ENCODE measurements around the gene RXRA.
A peak's percentile ranks its signal among the peaks of the same experiment; 100 is the strongest.

The RXRA gene

DNA sequence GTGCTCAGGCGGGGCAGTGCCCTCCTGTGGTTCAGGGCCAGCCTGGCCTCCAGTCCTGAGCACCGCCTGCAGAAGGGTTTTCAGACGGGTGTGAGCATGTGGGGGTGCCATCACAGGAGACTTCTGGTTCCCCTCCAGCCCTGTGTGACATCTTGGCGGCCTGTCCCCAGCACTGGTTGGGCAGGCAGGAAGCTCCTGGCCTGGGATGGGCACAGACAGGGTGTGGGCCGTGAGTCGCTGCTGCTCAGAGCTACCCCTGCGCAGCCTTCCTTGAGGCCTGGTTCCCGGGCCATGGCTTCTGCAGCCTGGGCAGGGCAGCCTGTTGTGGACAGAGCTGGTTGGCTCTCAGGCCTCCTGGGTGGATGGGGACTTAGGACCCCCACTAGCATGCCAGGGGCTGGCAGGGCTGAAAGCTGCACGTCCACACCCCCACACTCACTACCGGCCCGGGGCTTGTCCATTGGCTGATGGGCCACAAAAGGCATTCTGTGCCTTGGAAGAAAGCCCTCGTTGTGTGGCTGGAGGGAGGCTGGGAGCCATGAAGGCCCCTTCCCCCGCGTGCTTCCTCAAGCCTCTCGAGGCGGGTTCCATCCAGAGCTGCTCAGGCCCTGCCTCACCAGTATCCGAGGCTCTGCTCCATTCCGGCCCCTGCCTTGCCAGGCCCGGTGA lies 58.7 kb downstream of the RXRA start:
- peak; percentile 49 for DNase-seq

DNA sequence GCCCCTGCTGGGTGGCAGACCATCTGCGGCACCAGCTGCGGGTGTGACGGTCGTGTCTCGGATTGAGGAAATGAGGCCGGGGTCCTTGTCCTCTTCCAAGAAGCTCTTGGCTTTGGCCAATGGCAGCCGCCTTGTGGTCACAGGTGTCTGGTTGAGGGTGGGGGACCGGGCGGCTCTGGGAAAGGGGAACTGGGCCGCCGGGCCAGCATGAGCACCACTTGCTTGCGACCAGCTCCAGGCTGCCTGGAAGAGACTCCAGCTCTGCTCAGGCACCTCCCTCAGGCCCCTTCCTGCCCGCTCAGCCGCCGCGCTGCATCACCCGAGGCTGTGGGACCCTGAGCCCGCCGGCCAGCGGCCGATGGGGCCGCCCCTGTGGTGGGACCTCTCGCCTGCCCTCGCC lies 59.7 kb downstream of the RXRA start:
- no peak for DNase-seq

DNA sequence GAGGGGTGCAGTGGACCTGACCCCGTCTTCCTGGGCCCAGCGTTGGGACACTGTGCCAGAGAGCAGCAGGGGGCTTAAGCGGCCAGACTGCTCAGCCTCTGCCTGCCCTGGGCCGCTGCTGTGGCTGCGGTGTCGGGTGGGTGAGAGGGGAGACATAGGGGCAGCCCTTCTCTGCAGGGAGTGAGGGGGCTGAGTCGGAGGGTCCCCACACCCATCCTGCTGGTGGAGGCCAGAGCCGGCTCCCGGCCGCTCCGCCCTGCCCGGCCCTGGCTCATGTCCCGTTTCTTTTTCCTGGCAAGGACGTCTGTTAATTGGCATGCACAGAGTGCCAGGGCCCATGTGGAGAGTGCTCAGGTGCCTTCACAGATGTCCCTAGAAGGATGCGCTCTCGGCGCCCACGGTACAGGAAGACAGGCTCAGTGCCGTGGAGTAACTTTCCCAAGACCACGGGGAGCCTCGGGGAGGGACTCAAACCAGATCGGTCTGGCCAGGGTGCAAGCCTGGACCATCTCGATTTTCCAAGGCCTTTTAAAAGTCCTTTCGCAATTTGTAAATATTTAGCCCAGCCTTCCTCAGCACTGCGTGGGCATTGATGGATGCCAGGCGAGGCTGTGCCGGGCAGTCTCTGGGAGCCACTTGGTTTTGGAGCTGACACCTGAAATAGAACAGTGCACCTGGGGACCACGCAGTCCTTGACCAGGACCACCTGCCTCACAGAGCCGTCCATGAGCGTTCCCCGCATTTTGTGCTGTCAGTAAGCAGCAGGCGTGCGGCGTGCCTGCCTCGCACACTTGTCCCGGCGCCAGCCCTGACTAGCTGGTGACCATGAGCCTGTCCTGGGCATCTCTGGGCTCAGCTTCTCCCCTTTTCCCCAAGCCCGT lies 60.9 kb downstream of the RXRA start:
- DNase-seq = no peak

DNA sequence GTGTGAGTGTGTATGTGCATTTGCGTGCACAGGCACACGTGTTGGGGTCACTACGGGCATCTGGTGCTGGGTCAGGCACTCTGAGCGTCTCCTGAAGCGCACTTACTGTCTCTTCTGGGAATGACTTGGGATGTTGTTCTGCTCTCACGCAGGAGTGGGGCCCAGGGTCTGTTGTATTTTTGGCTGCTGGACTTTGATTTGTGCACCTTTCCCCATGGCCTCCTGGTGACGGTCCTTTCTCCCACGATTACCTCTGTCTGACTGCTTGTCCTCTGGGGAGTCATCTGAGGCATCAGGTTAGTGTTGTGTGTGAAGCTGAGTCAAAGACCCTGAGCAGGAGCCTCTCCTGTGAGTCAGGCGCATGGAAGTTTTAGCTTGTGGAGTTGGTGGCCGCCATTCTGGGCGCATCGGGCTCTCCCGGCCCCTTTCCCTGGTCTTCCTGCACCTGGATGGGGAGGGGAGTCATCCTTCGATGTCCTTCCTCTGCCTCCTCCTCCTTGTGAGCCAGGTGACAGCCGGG lies 62.1 kb downstream of the RXRA start:
- DNase-seq = peak; percentile 17

DNA sequence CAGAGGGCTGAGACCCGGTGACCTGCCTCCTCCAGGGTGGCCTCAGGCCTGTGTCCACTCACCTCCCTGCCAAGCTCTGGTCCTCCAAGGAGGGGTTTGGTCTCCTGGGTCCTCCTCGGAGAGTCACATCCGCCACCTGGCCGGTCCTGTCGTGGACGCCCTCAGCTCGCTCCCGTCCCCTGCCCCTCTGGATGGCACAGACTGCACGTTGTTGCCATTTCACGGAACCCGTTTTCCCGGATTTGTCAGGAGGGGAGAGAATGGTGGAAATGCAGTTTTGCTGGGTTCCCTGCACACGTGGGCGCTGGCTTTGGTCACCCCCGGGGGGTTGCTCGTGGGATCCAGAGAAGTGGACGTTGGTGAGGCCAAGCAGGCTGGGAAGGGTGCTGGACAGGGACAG lies 62.7 kb downstream of the RXRA start:
- DNase-seq = no peak

DNA sequence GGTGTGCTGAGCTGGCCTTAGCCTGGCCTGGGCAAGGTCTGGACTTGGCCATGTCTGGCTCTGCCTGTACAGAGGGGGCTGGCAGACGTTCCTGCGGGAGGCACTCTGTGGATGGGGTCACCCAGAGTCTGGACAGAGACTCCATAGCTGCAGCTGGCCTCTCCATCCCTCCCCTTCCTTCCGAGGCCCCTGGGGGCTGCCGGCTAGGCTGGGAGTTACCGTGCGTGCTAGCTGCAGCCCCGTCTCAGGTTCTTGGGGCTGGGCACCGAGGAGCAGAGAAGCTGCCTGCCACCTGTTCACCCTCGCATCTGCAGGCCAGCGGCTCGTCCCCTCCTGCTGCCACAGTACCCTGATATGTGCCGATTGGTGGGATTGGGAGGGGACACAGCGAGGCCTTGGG lies 63.4 kb downstream of the RXRA start:
- no peak for DNase-seq

DNA sequence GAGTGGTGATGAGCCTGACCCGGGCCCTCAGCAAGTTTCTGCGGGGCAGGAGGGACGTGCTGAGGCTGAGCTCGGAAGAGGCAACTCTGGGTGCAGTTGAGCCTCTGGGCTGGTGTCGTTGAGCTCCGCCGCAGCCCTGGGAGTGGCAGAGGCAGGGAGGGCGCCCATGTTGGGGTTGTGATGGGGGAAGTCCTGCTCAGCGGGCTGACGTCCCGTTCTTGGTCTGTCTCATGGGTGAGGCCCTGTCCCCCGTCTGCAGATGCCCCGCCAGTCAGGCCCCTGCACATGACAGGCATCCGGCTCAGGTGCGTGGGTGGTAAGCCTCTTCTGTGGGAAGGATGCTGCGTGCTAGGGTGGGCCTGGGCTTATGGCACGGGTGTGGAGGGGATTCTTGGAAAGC lies 64.3 kb downstream of the RXRA start:
- DNase-seq = no peak

DNA sequence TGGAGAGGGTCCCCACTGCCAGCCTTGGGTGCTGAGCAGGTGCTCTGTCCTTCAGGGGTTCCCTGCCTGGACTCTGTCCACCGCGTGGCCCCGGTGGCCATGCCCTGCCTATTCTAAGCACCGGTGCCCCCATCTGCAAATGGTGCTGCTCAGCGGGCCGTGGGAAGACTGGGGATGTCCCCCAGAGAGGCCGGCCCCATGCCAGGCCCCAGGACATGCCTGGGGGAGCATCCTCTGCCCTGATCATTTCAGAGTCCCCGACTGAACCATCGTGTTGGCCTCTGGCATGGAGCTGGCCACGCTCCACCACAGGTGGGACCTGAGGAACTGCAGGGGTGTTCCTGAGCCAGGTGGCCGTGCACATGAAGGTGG lies 64.7 kb downstream of the RXRA start:
- DNase-seq = no peak

DNA sequence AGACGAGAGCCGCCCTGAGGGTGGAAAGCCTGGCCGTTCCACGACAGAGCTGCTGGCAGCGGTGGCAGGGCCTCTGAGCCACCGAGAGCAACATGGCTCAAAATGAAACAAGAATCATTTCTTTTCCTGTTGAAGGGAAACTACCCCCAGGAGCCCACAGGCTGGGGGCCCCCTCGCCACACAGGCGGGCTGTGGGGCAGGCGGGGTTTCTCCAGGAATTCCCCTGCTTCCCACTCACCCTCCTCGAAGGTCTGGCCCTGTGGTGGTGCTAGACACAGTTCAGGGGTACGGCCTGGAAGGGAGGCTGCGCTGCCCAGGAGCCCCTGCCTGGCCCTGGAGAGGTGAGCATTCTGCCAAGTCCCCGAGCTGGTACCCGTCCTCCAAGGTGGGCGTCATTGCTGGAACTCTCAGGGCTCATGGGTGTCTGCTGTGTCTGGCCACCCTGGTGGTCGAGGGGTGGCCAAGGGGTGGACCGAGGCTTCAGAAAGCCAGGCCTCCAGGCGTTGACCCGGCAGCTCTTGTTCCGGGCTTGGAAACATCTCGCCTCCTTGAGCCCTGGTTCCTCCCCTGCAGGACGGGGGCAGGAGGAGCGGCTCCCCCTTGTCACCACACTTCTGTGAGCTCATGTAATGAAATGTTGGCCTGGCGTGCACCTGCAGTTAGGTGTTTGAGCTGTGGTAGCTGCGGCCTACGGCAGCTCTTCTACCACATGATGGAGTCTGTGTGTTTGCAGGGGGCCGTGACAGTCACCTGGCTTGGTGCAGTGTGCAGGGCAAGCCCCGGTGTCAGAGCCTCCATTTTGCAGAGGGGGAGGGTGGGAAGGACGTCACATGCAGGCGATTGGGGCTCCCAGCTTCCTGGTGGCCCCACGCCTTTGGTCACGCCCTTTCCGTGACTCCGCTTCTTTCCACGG lies 65.3 kb downstream of the RXRA start:
- no peak for DNase-seq

DNA sequence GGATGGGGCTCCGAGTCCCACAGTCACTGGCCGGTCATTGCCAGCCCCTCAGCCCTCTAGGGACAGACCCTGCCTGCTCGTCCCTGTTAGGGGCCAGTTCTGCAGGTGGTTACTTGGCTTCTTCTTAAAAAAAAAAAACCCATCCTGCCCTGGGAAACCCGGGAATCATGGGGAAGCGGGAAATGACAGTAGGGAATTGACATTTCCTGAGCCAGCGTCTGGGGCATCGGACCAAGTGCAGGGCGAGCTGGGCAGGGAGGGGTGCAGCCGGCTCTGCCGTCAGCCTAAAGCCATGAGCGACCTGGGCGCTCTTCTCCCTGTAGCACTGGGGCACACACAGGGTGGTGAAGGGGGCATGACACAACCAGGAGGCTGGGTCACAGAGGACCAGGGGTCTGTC lies 66.6 kb downstream of the RXRA start:
- no peak for DNase-seq

DNA sequence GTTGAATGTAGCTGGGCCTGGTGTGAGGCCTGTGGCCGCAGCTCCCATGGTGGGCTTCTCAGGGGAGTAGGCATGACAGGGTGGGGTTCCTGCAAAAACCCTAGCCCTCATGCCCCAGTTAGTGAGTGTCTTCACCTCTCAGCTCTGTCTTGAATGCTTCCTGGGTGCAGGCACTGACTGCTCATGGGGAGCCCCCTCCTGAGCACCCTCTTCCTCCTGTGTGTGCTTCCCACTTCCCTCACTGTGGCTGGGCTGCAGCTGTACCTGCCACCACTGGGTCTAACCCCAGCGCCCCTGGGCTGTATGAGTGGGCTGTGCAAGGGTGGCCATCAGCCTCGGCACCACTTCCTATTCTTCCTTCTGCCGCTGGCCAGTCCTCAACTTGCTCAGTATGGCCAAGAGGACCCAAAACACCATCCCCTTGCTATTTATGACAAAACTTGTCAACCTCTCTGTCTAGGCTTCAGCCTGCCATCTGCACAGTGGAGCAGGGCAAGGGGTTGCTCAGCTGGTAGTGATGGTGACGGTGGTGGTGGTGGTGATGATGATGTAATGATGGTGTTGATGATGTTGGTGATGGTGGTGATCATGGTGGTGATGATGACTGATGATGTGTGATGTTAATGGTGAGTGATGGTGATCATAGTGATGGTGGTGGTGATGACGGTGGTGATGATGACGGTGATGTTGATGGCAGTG lies 67.5 kb downstream of the RXRA start:
- no peak for DNase-seq

DNA sequence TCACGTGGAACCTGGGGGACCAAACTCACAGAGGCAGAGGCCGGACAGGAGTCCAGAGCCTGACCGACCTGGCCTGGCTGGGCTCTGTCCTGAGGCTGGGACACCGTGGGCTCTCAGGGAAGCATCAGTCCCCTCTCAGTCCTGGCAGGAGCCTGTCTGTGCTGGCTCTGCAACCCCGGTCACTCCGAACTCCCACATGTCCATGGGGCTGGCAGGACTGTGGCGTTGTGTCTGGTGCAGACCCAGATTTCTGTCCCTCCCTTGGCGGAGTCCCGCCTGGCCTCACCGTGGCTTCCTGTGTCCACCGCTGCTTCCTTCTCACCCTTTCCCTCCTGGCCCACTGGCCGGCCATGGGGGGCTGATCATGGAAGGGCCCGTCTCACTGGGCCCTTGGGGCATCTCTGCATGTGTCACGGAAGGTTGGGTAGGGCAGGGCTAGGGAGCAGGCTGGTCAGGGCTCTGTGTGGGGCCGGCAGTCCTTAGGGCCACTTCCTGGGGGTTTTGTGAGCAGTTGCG lies 68.8 kb downstream of the RXRA start:
- no peak for DNase-seq

DNA sequence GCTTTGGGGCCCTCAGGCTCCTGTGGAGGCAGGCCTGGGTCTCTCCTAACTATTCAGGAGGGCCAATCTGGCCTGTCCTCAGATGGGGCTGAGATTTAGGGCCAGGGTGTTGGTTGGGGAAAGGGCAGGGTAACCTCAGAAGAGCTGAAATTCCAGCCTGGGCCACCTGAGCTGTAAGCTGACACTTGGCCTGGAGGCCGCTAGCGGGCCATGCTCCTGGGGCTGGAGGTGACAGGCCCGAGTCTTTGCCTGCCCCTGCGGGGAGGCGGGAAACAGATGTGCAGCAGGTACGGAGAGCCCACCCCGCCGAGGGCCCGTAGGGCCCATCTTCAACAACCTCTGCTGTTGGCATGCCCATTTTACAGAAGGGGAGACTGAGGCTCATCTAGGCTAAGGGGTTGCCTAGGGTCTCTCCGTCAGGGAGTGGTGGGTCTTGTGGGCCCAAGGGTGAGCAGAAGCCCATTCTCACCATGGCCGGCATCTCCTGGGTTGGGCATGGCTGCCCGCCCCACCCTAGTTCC lies 69.5 kb downstream of the RXRA start:
- DNase-seq = no peak

DNA sequence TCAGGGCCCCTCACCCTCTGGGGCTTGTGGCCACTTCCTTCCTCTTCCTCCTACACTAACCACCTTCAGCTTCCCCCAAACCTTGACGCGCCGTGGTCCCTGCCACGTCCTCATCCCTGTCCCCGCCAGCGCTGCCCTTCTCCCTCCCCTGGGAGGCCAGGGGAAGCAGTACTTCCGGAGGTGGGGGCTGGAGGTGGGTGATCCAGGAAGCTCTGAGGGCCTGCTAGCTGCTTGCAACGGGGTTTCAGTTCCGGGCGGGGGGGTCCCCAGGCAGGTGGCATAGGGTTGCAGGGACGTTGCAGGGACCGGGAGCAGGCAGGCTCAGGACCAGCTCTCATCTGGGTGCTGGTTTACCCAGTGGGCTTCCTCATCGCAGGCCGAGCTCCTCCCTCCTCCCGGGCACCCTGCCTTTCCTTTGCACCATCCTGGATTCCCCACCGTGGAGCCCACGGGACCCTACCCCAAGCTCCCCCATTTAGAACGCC lies 70.0 kb downstream of the RXRA start:
- no peak for DNase-seq

DNA sequence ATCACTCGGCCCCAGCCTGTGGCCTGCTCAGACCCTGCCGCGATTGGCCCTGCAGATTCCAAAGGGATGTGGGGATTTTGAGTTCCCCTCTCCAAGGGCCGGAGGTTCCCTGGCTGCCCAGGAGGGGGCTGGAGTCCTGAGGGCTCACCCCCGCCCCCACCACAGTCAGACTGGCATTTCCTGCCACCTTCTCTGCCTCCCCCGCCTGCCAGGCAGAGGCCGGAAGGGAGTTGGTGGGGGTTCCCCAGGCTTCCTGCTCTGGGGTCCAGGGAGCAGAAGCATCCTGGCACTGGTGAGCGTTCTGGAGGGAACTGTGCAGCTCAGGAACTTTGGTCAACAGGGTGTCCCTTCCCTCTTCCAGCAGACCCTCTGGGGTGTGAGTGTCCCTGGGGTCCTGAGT lies 70.6 kb downstream of the RXRA start:
- DNase-seq = peak; percentile 35

DNA sequence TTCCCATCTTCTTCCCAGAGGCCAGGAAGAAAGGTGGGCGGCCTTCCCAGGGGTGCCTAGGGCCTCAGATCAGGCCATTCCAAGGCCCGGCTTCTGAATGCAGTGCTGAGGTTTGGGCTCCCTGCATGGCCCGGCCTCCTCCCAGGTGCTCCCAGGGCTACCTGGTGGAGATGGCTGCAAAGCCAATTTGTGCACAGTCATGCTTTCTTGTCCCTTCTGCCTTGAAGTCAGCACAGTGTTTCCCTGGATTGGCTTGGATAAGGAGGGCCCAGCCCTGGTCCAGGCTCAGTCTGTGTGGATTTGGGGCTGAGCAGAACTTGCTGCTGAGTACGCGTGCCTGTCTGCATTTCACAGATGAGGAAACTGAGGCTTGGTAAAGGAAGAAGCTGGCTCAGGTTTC lies 72.5 kb downstream of the RXRA start:
- DNase-seq = no peak

DNA sequence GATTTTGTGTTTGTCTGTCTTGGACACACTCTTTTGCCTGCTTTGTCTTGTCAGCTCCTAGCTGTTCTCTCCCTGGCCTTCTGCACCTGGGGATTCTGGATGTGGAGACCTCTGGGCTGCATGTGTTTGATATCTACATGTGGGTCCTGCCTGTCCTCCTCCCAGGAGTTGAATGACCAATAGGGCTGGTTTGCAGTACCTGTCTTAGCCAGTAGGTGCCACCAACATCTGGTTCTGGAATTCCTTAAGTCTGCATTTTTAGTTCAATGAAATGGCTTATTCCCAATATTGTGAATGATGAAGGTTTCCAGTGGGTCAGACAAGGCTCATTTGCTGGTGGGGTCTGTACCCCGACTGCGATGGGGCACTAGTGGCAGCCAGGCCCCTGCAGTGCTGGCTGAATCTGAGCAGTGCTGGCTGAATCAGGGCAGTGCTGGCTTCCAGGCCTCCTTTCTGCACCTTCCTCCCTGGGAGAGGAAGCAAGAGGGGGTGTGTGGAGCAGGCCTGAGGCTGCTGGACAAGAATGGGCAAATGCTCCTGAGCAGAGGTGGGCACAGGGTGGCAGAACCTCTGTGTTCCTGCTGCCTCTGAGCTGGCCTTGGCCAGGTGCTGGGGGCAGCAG lies 73.3 kb downstream of the RXRA start:
- DNase-seq = peak; percentile 43

DNA sequence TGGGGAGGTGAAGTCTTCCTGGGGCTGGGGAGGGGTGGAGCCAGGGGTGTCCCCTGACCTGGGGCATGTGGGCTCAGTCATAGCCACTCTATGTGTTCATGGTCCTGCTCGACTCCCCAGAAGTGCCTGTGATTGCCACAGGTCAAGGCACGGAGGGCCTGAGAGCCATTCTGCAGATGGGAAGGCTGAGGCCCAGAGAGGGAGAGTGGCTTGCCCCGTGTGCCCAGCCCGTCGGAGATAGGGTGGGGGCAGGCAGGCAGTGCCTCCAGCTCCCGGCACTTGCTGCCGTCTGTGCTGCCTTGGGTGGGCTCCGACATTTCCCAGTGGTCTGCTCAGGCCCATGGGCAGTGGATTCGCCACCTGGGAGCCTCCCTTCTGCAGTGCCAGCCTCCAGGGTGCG lies 74.0 kb downstream of the RXRA start:
- no peak for DNase-seq

DNA sequence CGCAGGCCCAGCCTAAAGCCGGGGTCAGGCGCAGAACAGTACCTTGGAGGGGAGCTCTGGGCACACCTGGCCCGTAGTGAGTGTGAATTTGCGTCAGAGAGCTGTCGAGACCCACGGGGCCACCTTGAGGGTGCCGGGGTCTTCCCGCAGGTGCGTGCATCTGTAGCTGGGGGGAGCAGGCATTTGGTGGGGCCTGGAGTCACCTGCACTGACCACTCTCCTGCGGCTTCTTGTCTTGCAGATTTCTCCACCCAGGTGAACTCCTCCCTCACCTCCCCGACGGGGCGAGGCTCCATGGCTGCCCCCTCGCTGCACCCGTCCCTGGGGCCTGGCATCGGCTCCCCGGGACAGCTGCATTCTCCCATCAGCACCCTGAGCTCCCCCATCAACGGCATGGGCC lies 75.1 kb downstream of the RXRA start:
- no peak for DNase-seq

DNA sequence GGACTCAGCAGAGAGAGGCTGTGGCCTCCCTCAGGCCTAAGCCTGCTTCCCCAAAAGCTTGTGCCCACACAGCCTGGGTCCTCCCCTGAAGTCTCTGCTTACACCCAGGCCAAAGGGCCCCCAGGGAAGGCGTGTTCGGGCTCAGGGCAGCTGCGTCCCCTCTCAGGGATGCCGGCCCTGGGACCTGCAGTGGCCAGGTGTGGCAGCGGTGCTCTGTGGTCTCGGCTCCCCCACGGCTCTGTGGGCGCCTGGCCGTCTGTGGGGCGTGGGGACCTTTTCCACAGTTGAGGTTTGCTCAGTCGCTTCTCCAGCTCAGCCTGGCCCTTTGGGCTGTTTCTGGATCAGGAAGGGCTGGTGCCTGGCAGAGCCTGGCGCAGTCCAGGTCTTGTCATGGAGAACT lies 75.9 kb downstream of the RXRA start:
- DNase-seq = no peak

DNA sequence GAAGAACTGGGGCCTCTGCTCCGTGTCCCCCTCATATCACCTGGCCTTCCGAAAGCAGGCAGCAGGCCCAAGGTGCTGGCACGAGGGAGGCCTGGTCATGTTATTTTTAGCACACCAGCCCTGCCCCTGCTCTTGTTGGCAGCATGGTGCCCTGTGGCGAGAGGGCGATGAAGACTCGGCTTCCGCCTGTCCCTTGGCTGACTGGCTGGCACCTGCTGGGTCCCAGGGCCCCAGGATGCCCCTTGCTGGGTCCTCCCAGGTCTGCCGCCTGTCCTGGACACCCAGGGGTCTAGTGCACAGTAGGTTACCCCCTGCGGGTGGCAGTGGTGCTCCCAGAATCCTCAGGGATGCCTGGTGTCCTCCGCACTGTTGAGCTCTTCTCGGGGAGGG lies 77.0 kb downstream of the RXRA start:
- no peak for DNase-seq
